Activated T-cell treated with anti-CD3 and anti-CD28 coated beads for 48 hours (primary cell): Measurements from ENCODE around the gene SP1.
"Not testable (repeated sequence)": the region's sequence is repeated elsewhere in the genome, so short reads cannot be mapped to it uniquely, and the experiment has no call there.

Experiments
- DNase-seq: peaks from one replicate; pipeline ENCODE4 v3.0.0-alpha.2; 2020; ENCODE audit warnings: low read depth

Gene SP1

GRCh38 chr12:53380104-53380793, at the start of gene SP1:
TSS of gene SP1 (plus strand) at chr12:53380176. CDS start at chr12:53380292, 116 bp downstream.
- peak; percentile 97 for DNase-seq

- no peak for DNase-seq
Observed at GRCh38 chr12:53330671-53331070, 49.3 kb upstream of the SP1 start.

GRCh38 chr12:53332339-53332738, 47.6 kb upstream of the SP1 start:
- DNase-seq: not testable (repeated sequence)

- DNase-seq: no peak
Observed at GRCh38 chr12:53332744-53333143, 47.2 kb upstream of the SP1 start.

GRCh38 chr12:53333289-53333688, 46.7 kb upstream of the SP1 start:
- DNase-seq: no peak

- DNase-seq: no peak
Observed at GRCh38 chr12:53333845-53334244, 46.1 kb upstream of the SP1 start.

GRCh38 chr12:53334822-53335221, 45.2 kb upstream of the SP1 start:
- DNase-seq: no peak

GRCh38 chr12:53336181-53336681, 43.7 kb upstream of the SP1 start, which contains the start of gene SP7:
TSS of gene SP7 (minus strand) at chr12:53336354. CDS start at chr12:53335646, 708 bp downstream.
- DNase-seq: no peak

- no peak for DNase-seq
Observed at GRCh38 chr12:53338017-53338416, 42.0 kb upstream of the SP1 start.

GRCh38 chr12:53338916-53339315, 41.1 kb upstream of the SP1 start:
- no peak for DNase-seq

GRCh38 chr12:53340398-53340797, 39.6 kb upstream of the SP1 start:
- no peak for DNase-seq

GRCh38 chr12:53343449-53343848, 36.5 kb upstream of the SP1 start:
- no peak for DNase-seq

- no peak for DNase-seq
Observed at GRCh38 chr12:53343969-53344368, 36.0 kb upstream of the SP1 start.

GRCh38 chr12:53344487-53344823, 35.5 kb upstream of the SP1 start:
- no peak for DNase-seq

- peak; percentile 70 for DNase-seq
Observed at GRCh38 chr12:53344824-53345485, 35.0 kb upstream of the SP1 start.

- DNase-seq: no peak
Observed at GRCh38 chr12:53345486-53346188, 34.3 kb upstream of the SP1 start.

GRCh38 chr12:53346491-53346890, 33.5 kb upstream of the SP1 start:
- DNase-seq: no peak

- no peak for DNase-seq
Observed at GRCh38 chr12:53347905-53348304, 32.1 kb upstream of the SP1 start.

- DNase-seq: peak; percentile 68
Observed at GRCh38 chr12:53352331-53353256, 27.4 kb upstream of the SP1 start.

- no peak for DNase-seq
Observed at GRCh38 chr12:53353257-53353655, 26.7 kb upstream of the SP1 start.

- DNase-seq: no peak
Observed at GRCh38 chr12:53355121-53355520, 24.9 kb upstream of the SP1 start.
